Regular cardiac myocyte (primary cell): Measurements from ENCODE around the gene GRK5. TPM values are rescaled to one million over a fixed set of nuclear protein-coding genes. Genes with fewer than 3 reads are reported as not detected.

Source experiments
- total RNA-seq: library from RNA; depleted of rRNA; stranded (reverse); fragments of >200 nt; gene quantifications from 2 replicates; pipeline ENCODE4 v1.2.3, GENCODE V29; 2014

The GRK5 gene
- total RNA-seq: 39.9 and 60.9 TPM in 2 replicates

GRCh38 chr10:119207366-119207666 lies at the start of gene GRK5:
Gene GRK5 (plus strand): TSS chr10:119207571. CDS start chr10:119207918, 347 bp downstream.

GRCh38 chr10:119165171-119166117 lies 41.9 kb upstream of the GRK5 start, which contains the start of gene SFXN4:
Gene SFXN4 (minus strand): TSS chr10:119165714. CDS start chr10:119165647, 67 bp downstream.

GRCh38 chr10:119178372-119179119 lies 28.8 kb upstream of the GRK5 start, which contains the start of gene PRDX3:
Gene PRDX3 (minus strand): TSS chr10:119178812. CDS start chr10:119178790, 22 bp downstream.

Other genes starting within 250 kb of the GRK5 start
- gene NANOS1, start 177.9 kb upstream of the GRK5 start, total RNA-seq: 0.28 and 0.96 TPM in 2 replicates
- 122 and 156 TPM in 2 replicates for gene EIF3A, start 126.8 kb upstream of the GRK5 start, total RNA-seq
- gene DENND10, start 103.5 kb upstream of the GRK5 start, total RNA-seq: 43.7 and 109 TPM in 2 replicates
- 14.9 and 25.1 TPM in 2 replicates for gene SFXN4, start 41.9 kb upstream of the GRK5 start, total RNA-seq
- 235 and 275 TPM in 2 replicates for gene PRDX3, start 28.8 kb upstream of the GRK5 start, total RNA-seq